Retinal pigment epithelial cell (primary cell): ENCODE measurements around the gene CLEC16A.

ENCODE experiments used
- DNase-seq: peaks from one replicate; pipeline ENCODE4 v3.0.0-alpha.2; 2010; ENCODE audit warnings: low read depth
- H3K4me3 ChIP-seq: 2 replicates; pipeline ENCODE4 v1.5.1; 2011; ENCODE audit warnings: mild to moderate bottlenecking, low read length, control low read depth, moderate library complexity
- CTCF ChIP-seq: conservative IDR thresholded peaks from 2 replicates; pipeline ENCODE4 v1.5.1; 2011; ENCODE audit warnings: low read depth, low read length, control low read depth, inconsistent platforms

Gene CLEC16A

GRCh38 chr16:11170201-11170600, 225.8 kb downstream of the CLEC16A start:
- TF ChIP-seq CTCF = no peak
- DNase-seq = no peak
- H3K4me3 ChIP-seq = no peak overlapping the region

GRCh38 chr16:11170696-11171447, 226.5 kb downstream of the CLEC16A start:
- H3K4me3 ChIP-seq = no peak overlapping the region
- no peak for DNase-seq
- no peak for TF ChIP-seq CTCF

GRCh38 chr16:11171448-11171709, 227.0 kb downstream of the CLEC16A start:
- no peak for TF ChIP-seq CTCF
- H3K4me3 ChIP-seq = no peak overlapping the region
- DNase-seq = no peak

- no peak for TF ChIP-seq CTCF
- H3K4me3 ChIP-seq = no peak overlapping the region
- no peak for DNase-seq
These were observed 227.5 kb downstream of the CLEC16A start for GRCh38 chr16:11171757-11172299.

GRCh38 chr16:11173426-11173825, 229.1 kb downstream of the CLEC16A start:
- TF ChIP-seq CTCF = no peak
- no peak overlapping the region for H3K4me3 ChIP-seq
- DNase-seq = no peak

- DNase-seq = no peak
- no peak for TF ChIP-seq CTCF
- no peak overlapping the region for H3K4me3 ChIP-seq
These were observed 229.8 kb downstream of the CLEC16A start for GRCh38 chr16:11174141-11174540.

- no peak for TF ChIP-seq CTCF
- no peak for DNase-seq
- no peak overlapping the region for H3K4me3 ChIP-seq
These were observed 230.9 kb downstream of the CLEC16A start for GRCh38 chr16:11175106-11175786.
